GDM1 (cell line): ENCODE measurements around the gene BNIP1.

Source experiments
- DNase-seq: peaks from one replicate; lab custom pipeline; 2025; lab: John Stamatoyannopoulos, UW

The BNIP1 gene

DNA sequence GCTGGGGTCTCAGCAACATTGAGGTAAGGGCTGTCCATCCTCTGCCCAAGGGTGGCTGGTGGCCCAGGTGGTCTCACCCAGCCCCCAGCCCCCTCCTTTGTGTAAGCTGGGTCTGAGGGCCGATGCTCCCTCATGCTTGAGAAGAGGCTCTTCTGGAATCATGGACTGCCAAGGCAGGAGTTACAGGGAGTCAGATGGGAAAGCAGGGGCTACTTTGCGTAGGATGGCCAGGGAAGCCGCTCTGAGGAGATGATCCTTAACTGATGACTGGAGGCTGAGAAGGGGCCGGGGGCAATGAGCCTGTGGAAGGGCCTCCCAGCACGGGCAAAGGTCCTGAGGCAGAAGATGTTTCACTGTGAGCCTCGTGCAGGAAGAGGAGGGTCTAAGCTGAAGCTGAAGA, 67.0 kb downstream of the BNIP1 start:
- no peak for DNase-seq

DNA sequence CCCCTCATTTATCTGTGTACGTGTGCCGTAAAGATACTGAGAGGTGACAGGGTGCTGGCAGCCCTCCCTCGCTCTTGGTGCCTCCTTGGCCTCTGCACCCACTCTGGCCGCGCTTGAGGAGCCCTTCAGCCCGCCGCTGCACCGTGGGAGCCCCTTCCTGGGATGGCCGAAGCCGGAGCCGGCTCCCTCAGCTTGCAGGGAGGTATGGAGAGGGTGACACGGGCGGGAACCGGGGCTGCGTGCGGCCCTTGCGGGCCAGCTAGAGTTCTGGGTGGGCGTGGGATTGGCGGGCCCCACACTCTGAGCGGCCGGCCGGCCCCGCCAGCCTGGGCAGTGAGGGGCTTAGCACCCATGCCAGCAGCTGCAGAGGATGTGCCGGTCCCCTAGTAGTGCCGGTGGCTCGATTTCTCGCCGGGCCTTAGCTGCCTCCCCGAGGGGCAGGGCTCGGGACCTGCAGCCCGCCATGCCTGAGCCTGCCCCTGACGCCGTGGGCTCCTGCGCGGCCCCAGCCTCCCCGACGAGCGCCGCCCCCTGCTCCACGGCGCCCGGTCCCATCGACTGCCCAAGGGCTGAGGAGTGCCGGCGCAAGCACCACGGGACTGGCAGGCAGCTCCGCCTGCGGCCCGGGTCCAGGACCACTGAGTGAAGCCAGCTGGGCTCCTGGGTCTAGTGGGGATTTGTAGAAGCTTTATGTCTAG, 69.1 kb downstream of the BNIP1 start:
- DNase-seq = no peak
